ENCODE results near the gene PRR23E. TPM values are rescaled to one million over a fixed set of nuclear protein-coding genes. Genes with fewer than 3 reads are reported as not detected.

The PRR23E gene
- total RNA-seq, 1 donor from 2014 or later: not detected

GRCh38 chr3:127182848-127183714 is 9.8 kb upstream of the PRR23E start:
- Histone ChIP-seq H3K9ac (ENCODE audit: low read depth in 1 of 3, low read length in 3 of 3) (no peak overlapping the region), H3K36me3 (ENCODE audit: control insufficient read depth in 3 of 3, insufficient read depth in 3 of 3, low read length in 3 of 3) (no peaks in the 10 kb centered on the region), H3K4me3 (ENCODE audit: low read length in 3 of 3) (no peak overlapping the region), H3K27me3 (ENCODE audit: control insufficient read depth in 3 of 3, insufficient read depth in 3 of 3, low read length in 3 of 3) (peaks cover 0 to 6% (median 0%) of the 10 kb centered on the region in 3 donors), H3K9me3 (ENCODE audit: control insufficient read depth in 3 of 3, low read length in 3 of 3) (no peaks in the 10 kb centered on the region), H3K27ac (ENCODE audit: low read depth, low read length) (no peak overlapping the region), H3K4me1 (ENCODE audit: control insufficient read depth in 3 of 3, insufficient read depth in 3 of 3, low read length in 3 of 3) (no peaks in the 10 kb centered on the region)

GRCh38 chr3:127183931-127184869 is 8.7 kb upstream of the PRR23E start:
- peaks cover 0 to 6% (median 0%) of the 10 kb centered on the region in 3 donors for H3K27me3 ChIP-seq (ENCODE audit: control insufficient read depth in 3 of 3, insufficient read depth in 3 of 3, low read length in 3 of 3)
- no peak overlapping the region for H3K4me3 ChIP-seq (ENCODE audit: low read length in 3 of 3)
- no peaks in the 10 kb centered on the region for H3K9me3 ChIP-seq (ENCODE audit: control insufficient read depth in 3 of 3, low read length in 3 of 3)
- no peaks in the 10 kb centered on the region for H3K36me3 ChIP-seq (ENCODE audit: control insufficient read depth in 3 of 3, insufficient read depth in 3 of 3, low read length in 3 of 3)
- H3K27ac ChIP-seq (ENCODE audit: low read depth, low read length): no peak overlapping the region
- no peaks in the 10 kb centered on the region for H3K4me1 ChIP-seq (ENCODE audit: control insufficient read depth in 3 of 3, insufficient read depth in 3 of 3, low read length in 3 of 3)
- no peak overlapping the region for H3K9ac ChIP-seq (ENCODE audit: low read depth in 1 of 3, low read length in 3 of 3)

GRCh38 chr3:127184870-127185216 is 8.1 kb upstream of the PRR23E start:
- Histone ChIP-seq H3K4me3 (ENCODE audit: low read length in 3 of 3) (no peak overlapping the region), H3K27me3 (ENCODE audit: control insufficient read depth in 3 of 3, insufficient read depth in 3 of 3, low read length in 3 of 3) (peaks cover 0 to 6% (median 0%) of the 10 kb centered on the region in 3 donors), H3K27ac (ENCODE audit: low read depth, low read length) (no peak overlapping the region), H3K36me3 (ENCODE audit: control insufficient read depth in 3 of 3, insufficient read depth in 3 of 3, low read length in 3 of 3) (no peaks in the 10 kb centered on the region), H3K4me1 (ENCODE audit: control insufficient read depth in 3 of 3, insufficient read depth in 3 of 3, low read length in 3 of 3) (no peaks in the 10 kb centered on the region), H3K9ac (ENCODE audit: low read depth in 1 of 3, low read length in 3 of 3) (no peak overlapping the region), H3K9me3 (ENCODE audit: control insufficient read depth in 3 of 3, low read length in 3 of 3) (no peaks in the 10 kb centered on the region)

GRCh38 chr3:127185268-127185667 is 7.7 kb upstream of the PRR23E start:
- Histone ChIP-seq H3K27ac (ENCODE audit: low read depth, low read length) (no peak overlapping the region), H3K4me1 (ENCODE audit: control insufficient read depth in 3 of 3, insufficient read depth in 3 of 3, low read length in 3 of 3) (no peaks in the 10 kb centered on the region), H3K4me3 (ENCODE audit: low read length in 3 of 3) (no peak overlapping the region), H3K27me3 (ENCODE audit: control insufficient read depth in 3 of 3, insufficient read depth in 3 of 3, low read length in 3 of 3) (peaks cover 0 to 6% (median 0%) of the 10 kb centered on the region in 3 donors), H3K9me3 (ENCODE audit: control insufficient read depth in 3 of 3, low read length in 3 of 3) (no peaks in the 10 kb centered on the region), H3K9ac (ENCODE audit: low read depth in 1 of 3, low read length in 3 of 3) (no peak overlapping the region), H3K36me3 (ENCODE audit: control insufficient read depth in 3 of 3, insufficient read depth in 3 of 3, low read length in 3 of 3) (no peaks in the 10 kb centered on the region)

GRCh38 chr3:127185962-127186674 is 6.8 kb upstream of the PRR23E start:
- Histone ChIP-seq H3K27ac (ENCODE audit: low read depth, low read length) (no peak overlapping the region), H3K9ac (ENCODE audit: low read depth in 1 of 3, low read length in 3 of 3) (no peak overlapping the region), H3K27me3 (ENCODE audit: control insufficient read depth in 3 of 3, insufficient read depth in 3 of 3, low read length in 3 of 3) (peaks cover 0 to 6% (median 0%) of the 10 kb centered on the region in 3 donors)

GRCh38 chr3:127187316-127187715 is 5.6 kb upstream of the PRR23E start:
- Histone ChIP-seq H3K27me3 (ENCODE audit: control insufficient read depth in 3 of 3, insufficient read depth in 3 of 3, low read length in 3 of 3) (peaks cover 0 to 6% (median 0%) of the 10 kb centered on the region in 3 donors), H3K36me3 (ENCODE audit: control insufficient read depth in 3 of 3, insufficient read depth in 3 of 3, low read length in 3 of 3) (no peaks in the 10 kb centered on the region), H3K9ac (ENCODE audit: low read depth in 1 of 3, low read length in 3 of 3) (no peak overlapping the region), H3K4me3 (ENCODE audit: low read length in 3 of 3) (no peak overlapping the region), H3K9me3 (ENCODE audit: control insufficient read depth in 3 of 3, low read length in 3 of 3) (peaks cover 0 to 7% (median 3%) of the 10 kb centered on the region in 3 donors), H3K27ac (ENCODE audit: low read depth, low read length) (no peak overlapping the region), H3K4me1 (ENCODE audit: control insufficient read depth in 3 of 3, insufficient read depth in 3 of 3, low read length in 3 of 3) (no peaks in the 10 kb centered on the region)

More at GRCh38 chr3:127185962-127186674, 6.8 kb upstream of the PRR23E start:
- Histone ChIP-seq H3K4me3 (ENCODE audit: low read length in 3 of 3) (no peak overlapping the region), H3K4me1 (ENCODE audit: control insufficient read depth in 3 of 3, insufficient read depth in 3 of 3, low read length in 3 of 3) (no peaks in the 10 kb centered on the region), H3K36me3 (ENCODE audit: control insufficient read depth in 3 of 3, insufficient read depth in 3 of 3, low read length in 3 of 3) (no peaks in the 10 kb centered on the region), H3K9me3 (ENCODE audit: control insufficient read depth in 3 of 3, low read length in 3 of 3) (peaks cover 0 to 2% (median 0%) of the 10 kb centered on the region in 3 donors)

GRCh38 chr3:127193341-127193740 is 410 bp downstream of the PRR23E start:
- no peaks in the 10 kb centered on the region for H3K36me3 ChIP-seq (ENCODE audit: control insufficient read depth in 3 of 3, insufficient read depth in 3 of 3, low read length in 3 of 3)
- H3K27ac ChIP-seq (ENCODE audit: low read depth, low read length): no peak overlapping the region
- no peak overlapping the region for H3K9ac ChIP-seq (ENCODE audit: low read depth in 1 of 3, low read length in 3 of 3)
- no peaks in the 10 kb centered on the region for H3K4me1 ChIP-seq (ENCODE audit: control insufficient read depth in 3 of 3, insufficient read depth in 3 of 3, low read length in 3 of 3)
- H3K9me3 ChIP-seq (ENCODE audit: control insufficient read depth in 3 of 3, low read length in 3 of 3): peaks cover 0 to 7% (median 3%) of the 10 kb centered on the region in 3 donors
- H3K4me3 ChIP-seq (ENCODE audit: low read length in 3 of 3): no peak overlapping the region
- peaks cover 0 to 8% (median 4%) of the 10 kb centered on the region in 3 donors for H3K27me3 ChIP-seq (ENCODE audit: control insufficient read depth in 3 of 3, insufficient read depth in 3 of 3, low read length in 3 of 3)

- Histone ChIP-seq H3K27ac (ENCODE audit: low read depth, low read length) (no peak overlapping the region), H3K27me3 (ENCODE audit: control insufficient read depth in 3 of 3, insufficient read depth in 3 of 3, low read length in 3 of 3) (peaks cover 0 to 8% (median 4%) of the 10 kb centered on the region in 3 donors), H3K9ac (ENCODE audit: low read depth in 1 of 3, low read length in 3 of 3) (no peak overlapping the region), H3K36me3 (ENCODE audit: control insufficient read depth in 3 of 3, insufficient read depth in 3 of 3, low read length in 3 of 3) (no peaks in the 10 kb centered on the region), H3K9me3 (ENCODE audit: control insufficient read depth in 3 of 3, low read length in 3 of 3) (peaks cover 0 to 7% (median 3%) of the 10 kb centered on the region in 3 donors), H3K4me3 (ENCODE audit: low read length in 3 of 3) (no peak overlapping the region), H3K4me1 (ENCODE audit: control insufficient read depth in 3 of 3, insufficient read depth in 3 of 3, low read length in 3 of 3) (no peaks in the 10 kb centered on the region)
These were observed 844 bp downstream of the PRR23E start for GRCh38 chr3:127193775-127194174.

- no peak overlapping the region for H3K4me3 ChIP-seq (ENCODE audit: low read length in 3 of 3)
- peaks cover 0 to 8% (median 4%) of the 10 kb centered on the region in 3 donors for H3K27me3 ChIP-seq (ENCODE audit: control insufficient read depth in 3 of 3, insufficient read depth in 3 of 3, low read length in 3 of 3)
- no peak overlapping the region for H3K9ac ChIP-seq (ENCODE audit: low read depth in 1 of 3, low read length in 3 of 3)
- peaks cover 0 to 7% (median 3%) of the 10 kb centered on the region in 3 donors for H3K9me3 ChIP-seq (ENCODE audit: control insufficient read depth in 3 of 3, low read length in 3 of 3)
- H3K36me3 ChIP-seq (ENCODE audit: control insufficient read depth in 3 of 3, insufficient read depth in 3 of 3, low read length in 3 of 3): no peaks in the 10 kb centered on the region
- no peak overlapping the region for H3K27ac ChIP-seq (ENCODE audit: low read depth, low read length)
- no peaks in the 10 kb centered on the region for H3K4me1 ChIP-seq (ENCODE audit: control insufficient read depth in 3 of 3, insufficient read depth in 3 of 3, low read length in 3 of 3)
These were observed 1.8 kb downstream of the PRR23E start for GRCh38 chr3:127194601-127195187.
